ENCODE measurements around the gene NDUFV3.
"Not testable (repeated sequence)": the region's sequence is repeated elsewhere in the genome, so short reads cannot be mapped to it uniquely, and the experiment has no call there.

NDUFV3 gene

DNA sequence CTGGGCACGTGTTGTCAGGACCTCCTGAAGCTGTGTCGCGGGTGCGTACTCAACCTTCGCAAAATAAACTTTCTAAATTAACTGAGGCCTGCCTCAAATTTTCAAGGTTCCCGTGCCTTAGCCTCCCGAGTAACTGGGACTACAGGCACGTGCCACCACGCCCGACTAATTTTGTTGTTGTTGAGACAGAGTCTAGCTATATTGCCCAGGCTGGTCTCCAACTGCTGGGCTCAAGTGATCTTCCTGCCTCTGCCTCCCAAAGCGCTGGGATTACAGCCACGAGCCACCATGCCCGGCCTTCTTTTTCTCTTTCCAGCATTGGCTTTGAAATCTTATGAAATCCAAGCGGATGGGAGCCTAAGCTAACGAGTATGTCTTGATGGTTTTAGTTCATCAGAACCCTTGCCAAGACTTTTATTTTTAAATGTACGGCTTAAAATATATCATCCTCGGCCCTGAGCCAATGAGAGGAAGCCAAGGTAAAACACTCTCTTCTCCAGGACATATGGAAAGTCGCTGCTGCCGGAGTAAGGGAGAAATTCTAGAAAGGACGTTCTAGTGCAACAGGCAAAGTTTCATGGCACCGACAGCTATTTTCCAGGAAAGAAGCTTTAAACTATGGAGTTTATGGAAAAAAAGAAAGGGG lies 45.0 kb downstream of the NDUFV3 start:
- DNase-seq = no peak

DNA sequence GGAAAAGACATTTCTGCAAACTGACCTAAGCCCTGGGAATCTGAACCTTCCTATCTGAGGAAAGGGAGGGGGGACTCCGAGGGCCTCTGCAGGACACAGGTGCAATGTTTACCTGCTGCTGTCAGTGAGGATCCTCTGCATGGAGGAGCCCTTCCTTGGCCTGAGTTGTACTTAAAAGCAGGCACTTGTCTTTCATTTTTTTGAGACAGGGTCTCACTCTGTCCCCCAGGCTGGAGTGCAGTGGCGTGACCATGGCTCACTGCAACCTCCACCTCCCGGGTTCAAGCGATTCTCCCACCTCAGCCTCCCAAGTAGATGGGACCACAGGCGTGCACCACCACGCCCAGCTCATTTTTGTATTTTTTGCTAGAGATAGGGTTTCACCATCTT lies 45.5 kb downstream of the NDUFV3 start:
- DNase-seq = not testable (repeated sequence)

DNA sequence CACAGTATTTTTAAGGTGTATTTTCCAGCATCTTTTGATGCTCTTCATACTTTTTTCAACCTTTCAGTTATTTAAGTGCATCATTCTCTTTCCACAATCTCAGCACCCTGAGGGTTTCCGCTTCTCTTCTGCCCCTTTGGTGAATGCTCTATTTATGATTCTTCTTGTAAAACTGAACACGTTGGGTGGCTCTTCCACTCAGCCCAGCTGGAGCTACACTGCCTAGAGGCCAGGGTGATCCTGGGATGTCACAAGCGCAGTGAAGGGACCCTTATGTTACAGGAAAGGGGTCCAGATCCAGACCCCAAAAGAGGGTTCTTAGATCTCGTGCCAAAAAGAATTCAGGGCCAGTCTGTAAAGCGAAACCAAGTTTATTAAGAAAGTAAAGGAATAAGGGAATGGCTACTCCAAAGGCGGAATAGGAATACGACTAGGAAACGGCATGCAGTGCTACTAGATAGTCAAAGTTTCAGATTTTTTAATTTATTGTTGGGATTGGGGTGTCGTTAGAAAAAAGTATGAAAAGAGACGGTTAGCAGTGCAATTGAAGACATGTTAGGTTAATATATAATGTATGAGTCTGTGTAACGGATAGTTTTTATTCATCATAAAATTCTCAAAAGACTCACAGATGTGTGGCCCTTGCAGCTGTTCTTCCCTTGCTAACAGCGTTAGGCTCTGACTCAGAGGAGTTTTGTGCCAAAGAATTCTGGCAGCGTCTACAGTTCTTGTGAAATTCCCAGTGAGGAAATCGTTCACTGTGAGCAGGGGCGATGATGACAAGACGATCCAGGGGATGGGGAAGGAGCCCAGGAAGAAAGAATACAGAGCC lies 46.7 kb downstream of the NDUFV3 start:
- peak; percentile 27 for DNase-seq

DNA sequence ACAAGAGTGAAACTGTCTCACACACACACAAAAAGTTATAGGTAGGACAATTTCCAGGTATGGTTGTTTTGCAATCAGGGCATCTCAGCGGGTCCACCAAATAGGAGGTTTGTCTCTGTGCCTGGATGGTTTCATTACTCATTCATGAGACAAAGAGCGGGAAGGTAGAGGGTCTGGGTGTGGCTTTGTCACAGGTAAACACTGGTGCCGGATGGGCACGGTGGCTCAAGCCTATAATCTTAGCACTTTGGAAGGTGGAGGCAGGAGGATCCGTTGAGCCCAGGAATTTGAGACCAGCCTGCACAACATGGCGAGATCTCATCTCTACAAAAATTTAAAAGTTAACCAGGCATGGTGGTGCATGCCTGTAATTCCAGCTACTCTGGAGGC lies 48.6 kb downstream of the NDUFV3 start:
- no peak for DNase-seq

DNA sequence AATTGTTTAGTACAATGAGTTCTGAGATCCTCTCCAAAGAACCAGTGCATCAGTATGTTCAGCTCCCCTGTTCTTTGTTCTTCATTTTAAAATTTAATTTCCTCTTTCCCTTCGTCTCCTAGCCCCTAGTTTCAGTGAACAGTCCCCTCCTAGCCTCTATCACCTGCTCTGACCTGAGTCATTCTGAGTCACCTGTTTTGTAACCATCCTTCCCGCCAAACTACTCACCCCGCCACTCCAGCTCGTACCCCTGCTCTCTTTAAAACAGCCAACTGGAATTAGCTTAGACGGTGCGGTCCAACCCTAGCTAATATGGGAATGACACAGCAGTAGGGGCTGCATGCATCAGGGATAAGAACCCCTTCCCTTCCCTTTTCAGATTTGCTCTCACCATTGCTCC lies 49.1 kb downstream of the NDUFV3 start:
- no peak for DNase-seq

DNA sequence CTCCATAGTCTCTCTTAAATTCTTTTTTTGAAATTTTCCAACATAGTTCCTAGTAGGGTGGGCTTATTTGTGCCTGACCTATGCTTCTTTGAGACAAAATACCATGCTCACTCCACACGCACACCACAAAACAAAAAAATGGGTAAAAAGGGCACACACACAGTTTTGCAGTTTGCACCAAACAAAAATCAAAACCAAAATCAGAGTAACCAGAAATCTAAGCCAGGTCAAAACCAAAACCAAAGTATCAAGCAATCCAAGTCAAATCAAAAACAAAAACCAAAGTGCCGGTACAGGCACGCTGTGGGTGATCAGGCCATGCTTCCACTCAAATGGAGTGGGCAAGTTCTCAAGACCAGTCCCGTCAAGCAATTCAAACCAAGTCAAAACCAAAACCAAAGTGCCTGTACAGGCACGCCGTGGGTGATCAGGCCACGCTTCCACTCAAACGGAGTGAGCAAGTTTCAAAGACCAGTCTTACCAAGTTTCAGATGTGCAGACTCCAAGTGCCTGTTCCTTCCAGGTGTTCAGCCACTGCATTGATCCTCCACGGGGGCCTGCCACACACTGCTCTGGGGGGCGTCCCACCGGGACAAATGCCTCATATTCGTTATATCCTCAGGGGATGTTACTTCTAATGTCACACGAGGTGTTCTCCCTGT lies 56.1 kb downstream of the NDUFV3 start:
- not testable (repeated sequence) for DNase-seq

DNA sequence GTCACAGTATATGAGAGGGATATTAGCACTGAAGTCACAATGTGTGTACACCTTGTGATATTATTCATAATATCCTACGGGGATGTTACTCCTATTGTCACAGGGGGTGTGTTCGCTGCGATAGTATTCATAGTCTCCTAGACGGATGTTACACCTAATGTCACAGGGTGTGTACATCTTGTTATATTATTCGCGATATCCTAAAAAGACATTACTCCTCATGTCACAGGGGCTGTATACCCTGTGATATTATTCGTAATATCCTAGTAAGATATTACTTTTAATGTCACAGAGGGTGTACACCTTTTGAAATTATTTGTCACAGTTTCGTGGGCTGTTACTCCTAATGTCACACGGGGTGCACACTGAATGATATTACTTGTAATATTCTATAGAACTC lies 58.1 kb downstream of the NDUFV3 start:
- not testable (repeated sequence) for DNase-seq

DNA sequence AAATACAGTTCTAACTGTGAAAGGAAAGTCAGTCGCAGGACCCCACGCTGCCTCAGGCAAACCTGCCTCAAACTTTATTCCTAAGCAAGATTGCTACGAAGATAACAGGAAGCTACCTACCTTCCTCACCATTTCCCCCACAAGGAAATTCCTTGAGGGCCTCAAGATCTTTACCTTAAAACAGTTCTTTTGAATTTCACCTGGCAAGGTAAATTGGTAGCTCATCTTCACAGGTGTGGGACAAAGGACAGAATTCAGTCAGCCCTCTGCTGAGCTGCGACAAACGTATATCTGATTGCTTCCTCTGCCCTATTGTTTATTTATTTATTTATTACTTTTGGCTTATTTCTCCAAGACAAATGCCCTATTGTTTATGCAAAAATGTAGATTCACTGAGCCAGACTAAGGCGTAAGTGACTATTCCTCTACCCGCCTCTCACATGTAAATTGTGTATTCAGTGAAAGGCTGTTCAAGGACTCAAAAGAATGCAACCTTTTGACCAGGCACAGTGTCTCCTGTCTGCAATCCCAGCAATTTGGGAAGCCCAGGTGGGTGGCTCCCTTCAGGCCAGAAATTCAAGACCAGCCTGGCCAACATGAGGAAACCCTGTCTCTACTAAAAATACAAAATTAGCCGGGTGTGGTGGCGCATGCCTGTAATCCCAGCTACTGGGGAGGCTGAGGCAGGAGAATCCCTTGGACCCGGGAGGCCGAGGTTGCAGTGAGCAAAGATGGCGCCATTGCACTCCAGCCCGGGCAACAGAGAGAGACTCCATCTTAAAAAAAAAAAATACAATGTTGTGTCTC lies 63.9 kb downstream of the NDUFV3 start:
- no peak for DNase-seq

DNA sequence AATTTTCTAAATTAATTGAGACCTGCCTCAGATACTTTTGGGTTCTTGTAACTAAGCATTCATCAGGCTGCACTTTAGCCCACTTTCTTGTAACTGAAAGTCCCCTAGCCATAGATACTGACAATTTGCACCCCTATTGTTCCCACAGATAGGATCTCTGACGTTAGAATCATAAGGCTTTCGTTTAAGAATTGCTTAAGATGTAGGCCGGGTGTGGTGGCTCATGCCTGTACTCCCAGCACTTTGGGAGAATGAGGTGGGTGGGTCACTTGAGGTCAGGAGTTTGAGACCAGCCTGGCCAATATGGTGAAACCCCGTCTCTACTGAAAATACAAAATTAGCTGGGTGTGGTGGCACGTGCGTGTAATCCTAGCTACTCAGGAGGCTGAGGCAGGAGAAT lies 65.0 kb downstream of the NDUFV3 start:
- not testable (repeated sequence) for DNase-seq

DNA sequence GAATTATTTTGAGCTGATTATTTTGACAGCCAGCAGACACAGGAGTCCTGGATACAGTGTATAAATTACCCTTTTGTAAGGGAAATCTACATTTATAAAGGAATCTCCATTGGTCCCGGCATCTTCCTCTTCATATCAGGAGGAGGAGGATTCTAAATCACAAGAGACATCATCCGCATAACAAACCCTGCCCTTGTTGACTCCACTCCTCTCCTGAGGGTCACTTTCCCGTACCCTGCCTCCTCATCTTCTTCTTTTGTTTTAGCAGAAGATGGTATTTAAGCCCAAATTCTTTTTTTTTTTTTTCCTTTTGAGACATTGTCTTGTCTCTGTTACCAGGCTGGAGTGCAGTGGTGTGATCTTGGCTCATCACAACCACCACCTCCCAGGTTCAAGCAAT lies 66.6 kb downstream of the NDUFV3 start:
- DNase-seq = no peak

DNA sequence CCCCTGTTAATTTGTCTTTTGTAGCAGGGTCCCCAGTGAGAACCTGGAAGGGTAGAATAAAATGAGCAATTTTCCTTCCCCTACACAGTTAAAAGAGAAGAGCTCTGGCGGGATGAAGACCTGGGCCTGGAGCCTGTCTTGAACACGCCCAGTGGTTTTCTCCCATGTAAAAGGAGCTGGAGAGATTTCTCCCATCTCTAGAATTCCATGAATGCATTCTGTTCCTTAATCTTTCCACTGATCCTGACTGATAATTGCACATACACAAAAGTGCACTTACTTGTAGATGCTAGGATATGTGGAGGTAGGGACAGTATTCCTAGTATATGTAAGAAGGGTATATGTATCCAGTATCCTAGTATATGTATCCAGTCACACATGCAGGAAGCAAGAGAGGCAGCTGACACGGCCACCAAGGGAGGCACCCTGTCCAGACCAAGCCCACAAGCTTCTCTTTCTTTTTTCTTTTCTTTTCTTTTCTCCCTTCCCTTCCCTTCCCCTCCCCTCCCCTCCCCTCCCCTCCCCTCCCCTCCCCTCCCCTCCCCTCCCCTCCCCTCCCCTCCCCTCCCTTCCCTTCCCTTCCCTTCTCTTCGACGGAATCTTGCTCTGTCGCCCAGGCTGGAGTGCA lies 69.4 kb downstream of the NDUFV3 start:
- no peak for DNase-seq

Measured in NCI-H1694 (cell line).